GM18502 (cell line): ENCODE measurements around the gene ANO1.

Experiments used
- ATAC-seq: cut with Tn5 transposase; IDR thresholded peaks from one replicate; pipeline ENCODE4 v1.9.1; 2021; ENCODE audit warnings: mild to moderate bottlenecking; ENCODE audit not compliant: unreplicated experiment, poor library complexity

Gene ANO1

GRCh38 chr11:70131606-70132190, 53.6 kb downstream of the ANO1 start:
- ATAC-seq, result no peak

- ATAC-seq, result no peak
These were observed 54.5 kb downstream of the ANO1 start for GRCh38 chr11:70132641-70133040.

GRCh38 chr11:70133771-70134335, 55.7 kb downstream of the ANO1 start:
- ATAC-seq, result no peak

GRCh38 chr11:70134490-70134889, 56.4 kb downstream of the ANO1 start:
- ATAC-seq, result no peak

GRCh38 chr11:70135142-70135541, 57.0 kb downstream of the ANO1 start:
- no peak for ATAC-seq

- ATAC-seq, result no peak
These were observed 57.5 kb downstream of the ANO1 start for GRCh38 chr11:70135625-70136059.

- ATAC-seq, result no peak
These were observed 59.3 kb downstream of the ANO1 start for GRCh38 chr11:70137383-70137782.

- no peak for ATAC-seq
These were observed 60.3 kb downstream of the ANO1 start for GRCh38 chr11:70138403-70138802.

- no peak for ATAC-seq
These were observed 61.8 kb downstream of the ANO1 start for GRCh38 chr11:70139785-70140410.

- no peak for ATAC-seq
These were observed 62.8 kb downstream of the ANO1 start for GRCh38 chr11:70140711-70141485.

- ATAC-seq, result no peak
These were observed 63.5 kb downstream of the ANO1 start for GRCh38 chr11:70141486-70142220.

- ATAC-seq, result no peak
These were observed 64.2 kb downstream of the ANO1 start for GRCh38 chr11:70142221-70142875.

- no peak for ATAC-seq
These were observed 66.1 kb downstream of the ANO1 start for GRCh38 chr11:70144262-70144661.

GRCh38 chr11:70145071-70145470, 67.0 kb downstream of the ANO1 start:
- ATAC-seq, result no peak

GRCh38 chr11:70145841-70146240, 67.7 kb downstream of the ANO1 start:
- no peak for ATAC-seq

- ATAC-seq, result no peak
These were observed 68.2 kb downstream of the ANO1 start for GRCh38 chr11:70146299-70146698.

- no peak for ATAC-seq
These were observed 68.9 kb downstream of the ANO1 start for GRCh38 chr11:70146895-70147520.

- ATAC-seq, result no peak
These were observed 69.6 kb downstream of the ANO1 start for GRCh38 chr11:70147668-70148067.

GRCh38 chr11:70151671-70152070, 73.6 kb downstream of the ANO1 start:
- no peak for ATAC-seq
